Ishikawa (cell line): Measurements from ENCODE around the gene RBM5.

ENCODE experiments used
- EP300 ChIP-seq: IDR thresholded peaks from 2 replicates; pipeline ENCODE4 v1.6.1; 2012; ENCODE audit warnings: borderline replicate concordance
- FOXM1 ChIP-seq: IDR thresholded peaks from 2 replicates; pipeline ENCODE4 v1.6.1; 2012; ENCODE audit warnings: low read depth, borderline replicate concordance
- RAD21 ChIP-seq: IDR thresholded peaks from 2 replicates; pipeline ENCODE4 v1.6.1; 2012; ENCODE audit warnings: low read depth
- TAF1 ChIP-seq: IDR thresholded peaks from 2 replicates; pipeline ENCODE4 v1.6.1; 2012; ENCODE audit warnings: low read depth, mild to moderate bottlenecking
- TEAD4 ChIP-seq: IDR thresholded peaks from 2 replicates; pipeline ENCODE4 v1.6.1; 2012
- YY1 ChIP-seq: IDR thresholded peaks from 2 replicates; pipeline ENCODE4 v1.6.1; 2012; ENCODE audit warnings: low read depth
- TF ChIP-seq, protein P1 (sequence below): IDR thresholded peaks from 2 replicates; pipeline ENCODE4 v1.6.1; 2012; ENCODE audit warnings: low read depth, mild to moderate bottlenecking
- TF ChIP-seq, protein P2 (sequence below): IDR thresholded peaks from 2 replicates; pipeline ENCODE4 v1.6.1; 2012
- TF ChIP-seq, protein P3 (sequence below): IDR thresholded peaks from 2 replicates; pipeline ENCODE4 v1.6.1; 2012

DNA sequence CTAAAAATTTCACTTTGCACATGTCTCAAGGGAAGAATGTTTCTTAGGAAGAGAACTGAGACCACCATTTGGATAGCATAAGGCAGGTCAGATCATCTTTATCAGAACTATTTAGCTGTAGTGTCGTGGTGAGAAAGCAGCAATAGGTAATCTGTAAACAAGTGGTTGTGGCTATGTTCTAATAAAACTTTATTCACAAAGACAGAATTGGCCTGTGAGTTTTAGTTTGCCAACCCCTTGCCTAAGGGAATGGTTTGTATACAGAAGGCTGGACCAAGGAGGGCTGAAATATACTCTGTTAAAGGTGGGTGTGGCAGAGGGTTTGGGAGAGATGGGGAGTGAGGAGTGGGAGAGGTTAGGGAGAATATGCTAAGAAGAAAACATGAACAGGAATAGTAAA, 10.6 kb upstream of the RBM5 start:
- TF ChIP-seq, protein P1, sequence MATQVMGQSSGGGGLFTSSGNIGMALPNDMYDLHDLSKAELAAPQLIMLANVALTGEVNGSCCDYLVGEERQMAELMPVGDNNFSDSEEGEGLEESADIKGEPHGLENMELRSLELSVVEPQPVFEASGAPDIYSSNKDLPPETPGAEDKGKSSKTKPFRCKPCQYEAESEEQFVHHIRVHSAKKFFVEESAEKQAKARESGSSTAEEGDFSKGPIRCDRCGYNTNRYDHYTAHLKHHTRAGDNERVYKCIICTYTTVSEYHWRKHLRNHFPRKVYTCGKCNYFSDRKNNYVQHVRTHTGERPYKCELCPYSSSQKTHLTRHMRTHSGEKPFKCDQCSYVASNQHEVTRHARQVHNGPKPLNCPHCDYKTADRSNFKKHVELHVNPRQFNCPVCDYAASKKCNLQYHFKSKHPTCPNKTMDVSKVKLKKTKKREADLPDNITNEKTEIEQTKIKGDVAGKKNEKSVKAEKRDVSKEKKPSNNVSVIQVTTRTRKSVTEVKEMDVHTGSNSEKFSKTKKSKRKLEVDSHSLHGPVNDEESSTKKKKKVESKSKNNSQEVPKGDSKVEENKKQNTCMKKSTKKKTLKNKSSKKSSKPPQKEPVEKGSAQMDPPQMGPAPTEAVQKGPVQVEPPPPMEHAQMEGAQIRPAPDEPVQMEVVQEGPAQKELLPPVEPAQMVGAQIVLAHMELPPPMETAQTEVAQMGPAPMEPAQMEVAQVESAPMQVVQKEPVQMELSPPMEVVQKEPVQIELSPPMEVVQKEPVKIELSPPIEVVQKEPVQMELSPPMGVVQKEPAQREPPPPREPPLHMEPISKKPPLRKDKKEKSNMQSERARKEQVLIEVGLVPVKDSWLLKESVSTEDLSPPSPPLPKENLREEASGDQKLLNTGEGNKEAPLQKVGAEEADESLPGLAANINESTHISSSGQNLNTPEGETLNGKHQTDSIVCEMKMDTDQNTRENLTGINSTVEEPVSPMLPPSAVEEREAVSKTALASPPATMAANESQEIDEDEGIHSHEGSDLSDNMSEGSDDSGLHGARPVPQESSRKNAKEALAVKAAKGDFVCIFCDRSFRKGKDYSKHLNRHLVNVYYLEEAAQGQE, result no peak
- TF ChIP-seq, protein P2, sequence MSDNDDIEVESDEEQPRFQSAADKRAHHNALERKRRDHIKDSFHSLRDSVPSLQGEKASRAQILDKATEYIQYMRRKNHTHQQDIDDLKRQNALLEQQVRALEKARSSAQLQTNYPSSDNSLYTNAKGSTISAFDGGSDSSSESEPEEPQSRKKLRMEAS, result no peak
- no peak for TF ChIP-seq TAF1
- no peak for TF ChIP-seq TEAD4
- TF ChIP-seq RAD21, result no peak
- TF ChIP-seq YY1, result no peak
- no peak for TF ChIP-seq FOXM1
- no peak for TF ChIP-seq EP300
- TF ChIP-seq, protein P3, sequence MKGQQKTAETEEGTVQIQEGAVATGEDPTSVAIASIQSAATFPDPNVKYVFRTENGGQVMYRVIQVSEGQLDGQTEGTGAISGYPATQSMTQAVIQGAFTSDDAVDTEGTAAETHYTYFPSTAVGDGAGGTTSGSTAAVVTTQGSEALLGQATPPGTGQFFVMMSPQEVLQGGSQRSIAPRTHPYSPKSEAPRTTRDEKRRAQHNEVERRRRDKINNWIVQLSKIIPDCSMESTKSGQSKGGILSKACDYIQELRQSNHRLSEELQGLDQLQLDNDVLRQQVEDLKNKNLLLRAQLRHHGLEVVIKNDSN, result no peak
